Retinal pigment epithelial cell (primary cell): ENCODE measurements around the gene SHE.

ENCODE experiments used
- DNase-seq: peaks from one replicate; pipeline ENCODE4 v3.0.0-alpha.2; 2010; ENCODE audit warnings: low read depth
- H3K4me3 ChIP-seq: 2 replicates; pipeline ENCODE4 v1.5.1; 2011; ENCODE audit warnings: mild to moderate bottlenecking, low read length, control low read depth, moderate library complexity
- CTCF ChIP-seq: conservative IDR thresholded peaks from 2 replicates; pipeline ENCODE4 v1.5.1; 2011; ENCODE audit warnings: low read depth, low read length, control low read depth, inconsistent platforms

Gene SHE

GRCh38 chr1:154479764-154480421, 22.3 kb downstream of the SHE start:
- peak; percentile 48 for DNase-seq
- peak; percentile 93 for TF ChIP-seq CTCF
- H3K4me3 ChIP-seq, result no peak overlapping the region

- DNase-seq, result no peak
- TF ChIP-seq CTCF, result peak; percentile 23
- H3K4me3 ChIP-seq, result no peak overlapping the region
Observed at GRCh38 chr1:154478639-154479038, 23.6 kb downstream of the SHE start.

- H3K4me3 ChIP-seq, result no peak overlapping the region
- no peak for DNase-seq
- no peak for TF ChIP-seq CTCF
Observed at GRCh38 chr1:154478013-154478412, 24.2 kb downstream of the SHE start.

GRCh38 chr1:154476791-154477190, 25.4 kb downstream of the SHE start:
- DNase-seq, result no peak
- TF ChIP-seq CTCF, result no peak
- no peak overlapping the region for H3K4me3 ChIP-seq

- DNase-seq, result peak; percentile 83
- no peak for TF ChIP-seq CTCF
- no peak overlapping the region for H3K4me3 ChIP-seq
Observed at GRCh38 chr1:154474802-154475201, 27.4 kb downstream of the SHE start.

GRCh38 chr1:154471304-154471703, 30.9 kb downstream of the SHE start:
- no peak overlapping the region for H3K4me3 ChIP-seq
- TF ChIP-seq CTCF, result no peak
- DNase-seq, result no peak

GRCh38 chr1:154469844-154470560, 32.2 kb downstream of the SHE start:
- DNase-seq, result no peak
- H3K4me3 ChIP-seq, result no peak overlapping the region
- no peak for TF ChIP-seq CTCF
